ENCODE results near the gene XRRA1.
"Not testable (repeated sequence)": the region's sequence is repeated elsewhere in the genome, so short reads cannot be mapped to it uniquely, and the experiment has no call there.

The XRRA1 gene

DNA sequence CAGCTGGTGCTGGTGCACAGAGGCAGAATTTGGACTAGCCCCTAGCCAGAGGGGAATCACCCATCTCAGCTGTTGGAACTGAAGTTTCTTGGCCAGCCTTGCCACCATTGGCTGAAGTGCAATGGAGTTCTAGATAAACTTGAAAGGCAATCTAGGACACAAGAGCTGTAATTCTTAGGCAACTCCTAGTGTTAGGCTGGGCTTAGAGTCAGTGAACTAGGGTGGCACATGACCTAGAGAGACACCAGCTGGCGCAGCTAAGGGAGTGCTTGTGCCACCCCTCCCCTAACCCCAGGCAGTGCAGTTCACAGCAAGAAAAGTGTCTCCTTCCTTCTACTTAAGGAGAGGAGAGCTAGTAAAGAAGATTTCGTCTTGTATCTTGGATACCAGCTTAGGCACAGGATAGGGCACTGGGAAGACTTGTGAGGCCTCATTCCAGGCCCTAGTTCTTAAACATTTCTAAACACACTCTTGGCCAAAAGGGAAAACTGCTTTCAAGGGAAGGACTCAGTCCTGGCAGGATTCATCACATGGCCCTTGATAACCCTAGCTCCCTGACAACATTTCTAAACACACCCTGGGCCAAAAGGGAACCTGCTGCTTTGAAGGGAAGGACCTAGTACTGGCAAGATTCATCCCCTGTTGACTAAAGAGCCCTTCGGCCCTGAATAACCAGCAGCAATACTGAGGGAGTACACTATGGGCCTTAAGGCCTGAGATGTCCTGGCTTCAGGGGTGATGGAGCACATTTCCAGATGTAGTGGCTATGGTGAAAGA, 53.4 kb downstream of the XRRA1 start:
- DNase-seq, result no peak

GRCh38 chr11:74893015-74893414, 55.9 kb downstream of the XRRA1 start:
- DNase-seq, result not testable (repeated sequence)

- peak in 1 of 2 experiments; percentile 25 for DNase-seq
Observed at GRCh38 chr11:74877132-74877531, 71.8 kb downstream of the XRRA1 start.

GRCh38 chr11:74871037-74871436, 77.9 kb downstream of the XRRA1 start:
- no peak for DNase-seq

DNA sequence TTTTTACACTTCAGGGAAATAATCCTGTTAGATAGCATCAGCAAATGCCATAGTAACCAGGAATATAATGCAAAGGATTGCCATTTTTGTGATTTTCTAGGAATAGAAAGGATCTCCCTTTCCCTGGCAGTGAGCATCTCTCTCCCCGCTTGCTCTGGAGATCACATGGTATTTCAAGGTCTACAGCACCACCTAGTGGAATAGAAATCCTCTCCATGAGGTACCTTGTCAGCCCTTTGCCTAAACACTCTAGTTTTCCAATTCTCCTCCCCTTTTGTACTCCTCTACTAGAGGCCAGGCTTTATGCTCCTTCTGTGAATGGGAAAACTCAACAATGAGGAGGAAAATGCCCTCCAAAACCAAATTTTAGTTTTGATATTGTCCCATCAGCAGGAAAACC, 78.4 kb downstream of the XRRA1 start:
- peak in 1 of 2 experiments; percentile 21 for DNase-seq

DNA sequence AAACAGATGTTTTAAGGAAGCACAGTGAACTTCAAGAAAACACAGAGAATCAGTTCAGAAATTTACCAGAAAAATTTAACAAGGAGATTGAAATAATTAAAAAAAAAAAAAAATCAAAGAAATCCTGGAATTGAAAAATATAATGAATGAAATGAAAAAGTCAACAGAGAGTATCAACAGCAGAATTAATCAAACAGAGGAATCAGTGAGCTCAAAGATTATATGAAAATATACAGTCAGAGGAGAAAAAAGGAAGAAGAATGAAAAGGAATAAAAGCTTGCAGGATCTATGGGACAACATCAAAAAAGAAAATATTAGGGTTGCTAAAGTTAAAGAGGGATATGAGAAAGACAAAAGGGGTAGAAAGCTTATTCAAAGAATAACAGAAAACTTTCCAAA, 82.3 kb downstream of the XRRA1 start:
- no peak for DNase-seq

DNA sequence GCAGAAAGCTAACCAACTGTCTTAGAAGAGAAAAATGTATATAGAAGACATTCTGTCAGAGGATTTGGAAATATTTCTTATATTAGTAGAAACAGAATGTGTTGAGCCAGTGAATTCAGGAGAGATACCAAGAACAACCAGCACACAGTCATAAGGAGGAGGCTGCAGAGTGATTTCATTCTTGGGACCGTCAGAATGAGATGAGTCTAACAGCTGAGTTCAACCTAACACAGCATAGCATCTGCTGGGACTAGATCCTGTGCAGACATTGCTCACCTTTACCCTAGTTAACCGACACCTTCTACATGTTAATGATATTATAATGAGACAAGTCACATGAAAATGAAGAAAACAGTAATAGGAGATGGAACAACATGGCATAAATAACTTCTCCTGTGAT, 85.5 kb downstream of the XRRA1 start:
- no peak for DNase-seq

GRCh38 chr11:74860743-74861142, 88.1 kb downstream of the XRRA1 start:
- no peak for DNase-seq

GRCh38 chr11:74853223-74853622, 95.7 kb downstream of the XRRA1 start:
- no peak for DNase-seq

- DNase-seq, result no peak
Observed at GRCh38 chr11:74849525-74850391, 99.1 kb downstream of the XRRA1 start.

GRCh38 chr11:74847895-74848294, 101.0 kb downstream of the XRRA1 start:
- no peak for DNase-seq

DNA sequence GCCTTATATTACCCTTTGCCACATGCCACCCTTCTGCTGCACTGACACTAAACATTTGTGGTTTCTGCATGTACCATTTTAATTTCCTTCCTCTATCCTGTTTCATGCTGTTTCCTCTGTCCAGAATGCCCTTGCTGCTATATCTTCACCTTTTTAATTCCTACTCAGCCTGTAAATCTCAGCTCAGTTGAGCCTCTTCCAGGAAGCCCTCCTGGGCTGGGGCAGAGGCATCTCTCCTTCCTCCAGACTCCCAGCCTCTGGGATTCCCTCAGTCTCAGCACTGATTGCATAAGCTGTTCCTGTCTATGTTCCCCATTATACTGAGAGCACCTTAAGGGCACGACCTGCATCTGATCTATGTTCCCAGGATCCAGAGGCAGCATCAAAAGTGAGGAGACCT, 101.5 kb downstream of the XRRA1 start:
- no peak for DNase-seq

DNA sequence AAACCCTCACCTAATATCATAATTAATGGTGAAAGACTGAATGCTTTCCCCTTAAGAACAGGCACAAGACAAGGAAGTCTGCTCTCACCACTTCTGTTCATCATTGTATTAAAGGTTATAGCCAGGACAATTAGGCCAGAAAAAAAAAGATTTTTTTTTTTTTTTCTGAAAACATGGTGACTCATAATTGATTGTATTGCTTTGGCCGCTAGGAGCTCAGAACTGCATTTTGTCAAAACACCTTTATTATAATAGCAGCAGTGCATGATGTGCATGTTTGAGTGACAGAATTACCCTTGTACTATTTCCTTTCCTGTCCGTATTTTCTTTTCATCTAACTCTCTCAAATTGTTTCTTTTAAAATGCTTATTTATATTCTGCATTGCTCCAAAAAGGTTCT, 102.1 kb downstream of the XRRA1 start:
- DNase-seq, result no peak

GRCh38 chr11:74845978-74846517, 102.8 kb downstream of the XRRA1 start:
- DNase-seq, result no peak

DNA sequence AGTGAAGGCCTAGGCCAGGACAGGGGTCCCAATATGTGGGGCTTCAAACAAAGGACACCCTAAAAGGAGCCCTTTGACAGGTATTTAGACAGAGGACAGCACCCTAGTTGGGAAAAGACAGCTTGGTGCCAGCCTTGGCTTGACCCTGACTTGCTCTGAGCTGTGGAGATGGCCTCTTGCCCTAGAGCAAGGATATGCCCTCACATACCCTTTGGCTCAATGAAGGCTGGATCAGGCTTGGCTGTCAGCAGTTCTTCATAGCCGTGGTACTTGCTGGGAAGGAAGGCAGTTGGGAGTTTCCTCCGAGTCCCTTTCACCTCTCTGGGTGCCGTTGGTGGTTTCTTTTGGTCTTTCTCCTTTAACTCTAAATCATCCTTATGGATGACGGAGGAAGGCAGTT, 104.0 kb downstream of the XRRA1 start:
- DNase-seq, result no peak

DNA sequence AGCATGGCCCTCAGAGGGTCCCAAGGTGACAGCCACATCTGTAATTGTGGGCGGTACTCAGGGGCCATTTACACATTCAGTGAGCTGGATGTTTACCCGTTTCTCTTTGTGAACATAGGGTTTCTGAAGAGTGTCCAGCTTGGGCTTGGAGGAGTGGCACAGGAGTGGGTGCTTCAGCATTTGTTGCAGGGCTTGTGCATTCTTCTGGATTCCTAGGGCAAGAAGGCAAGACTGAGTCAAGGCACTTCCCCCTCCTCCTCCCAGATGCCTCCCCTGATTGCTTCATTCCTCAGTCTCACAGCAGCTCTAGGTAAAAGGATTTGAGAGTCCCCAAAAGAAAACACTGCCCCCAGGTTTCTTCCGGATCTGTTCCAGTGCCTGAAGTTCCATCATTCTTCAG, 104.8 kb downstream of the XRRA1 start:
- DNase-seq, result no peak

- DNase-seq, result no peak
Observed at GRCh38 chr11:74842967-74843366, 105.9 kb downstream of the XRRA1 start.

- no peak for DNase-seq
Observed at GRCh38 chr11:74840486-74840885, 108.4 kb downstream of the XRRA1 start.

DNA sequence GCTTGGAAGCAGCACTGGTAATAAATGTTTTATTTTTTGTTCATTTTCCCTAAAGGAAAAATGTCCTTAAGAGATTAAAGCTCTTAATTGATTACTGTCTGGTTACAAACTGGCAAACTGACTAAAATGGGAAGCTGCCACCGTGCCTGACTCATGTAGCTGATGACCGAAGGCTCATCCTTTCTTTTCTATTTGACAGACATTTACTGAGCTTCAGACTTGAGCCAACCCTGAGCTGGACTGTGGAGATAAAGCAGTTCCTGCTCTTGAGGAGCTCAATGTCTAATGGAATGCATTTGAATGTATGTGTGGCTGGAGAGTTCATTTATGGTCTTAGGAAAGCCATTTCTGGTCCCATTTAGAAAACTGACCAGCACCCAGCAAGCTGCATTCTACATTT, 108.9 kb downstream of the XRRA1 start:
- DNase-seq, result no peak

DNA sequence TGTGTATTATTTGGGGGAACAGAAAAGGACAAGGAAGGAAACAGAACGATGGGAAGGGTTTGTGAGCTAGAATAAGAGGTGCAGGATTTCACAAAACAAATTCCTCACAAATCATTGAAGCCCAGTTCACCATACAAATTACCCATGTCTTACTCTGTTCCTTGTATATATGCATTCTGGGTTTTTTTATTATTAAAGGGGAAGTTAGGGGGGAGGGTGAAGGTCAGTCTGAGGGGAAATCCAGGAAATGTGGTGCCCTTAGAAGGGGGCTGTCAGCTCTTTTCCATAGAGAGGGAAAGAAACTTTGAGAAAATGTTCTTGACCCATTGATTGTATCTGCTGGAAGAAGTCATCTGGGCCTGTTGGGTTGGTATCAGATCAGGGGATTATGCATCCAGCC, 109.4 kb downstream of the XRRA1 start:
- DNase-seq, result no peak

DNA sequence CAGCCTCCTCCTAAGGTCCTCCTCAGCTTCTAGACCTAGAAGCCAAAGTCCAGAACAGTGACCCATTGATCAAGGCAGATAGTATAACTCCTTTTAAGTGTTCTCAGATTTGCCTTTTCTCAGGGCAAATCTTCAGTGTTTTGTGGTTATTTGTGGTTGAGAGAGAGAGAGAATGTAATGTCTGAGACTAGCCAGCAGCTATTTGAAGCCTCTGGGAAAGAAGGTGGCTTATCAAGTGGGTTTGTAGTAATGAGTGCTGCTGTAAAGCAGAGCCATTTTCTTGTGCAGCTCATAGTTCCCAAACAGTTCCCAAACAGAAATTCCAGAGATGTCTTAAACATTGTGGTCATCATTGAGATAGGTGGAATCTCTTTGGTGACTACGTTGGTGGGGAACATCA, 110.7 kb downstream of the XRRA1 start:
- DNase-seq, result no peak

- DNase-seq, result no peak
Observed at GRCh38 chr11:74837191-74837590, 111.7 kb downstream of the XRRA1 start.

GRCh38 chr11:74826901-74827300, 122.0 kb downstream of the XRRA1 start:
- DNase-seq, result no peak

- DNase-seq, result not testable (repeated sequence)
Observed at GRCh38 chr11:74825596-74825995, 123.3 kb downstream of the XRRA1 start.
